GM12872 (cell line): ENCODE data around the gene CELF5.

ENCODE experiments used
- TF ChIP-seq, protein P1 (sequence below): IDR thresholded peaks from 3 replicates; pipeline ENCODE4 v1.5.1; 2011; ENCODE audit warnings: low read depth, mild to moderate bottlenecking, low read length, moderate library complexity; ENCODE audit not compliant: insufficient read depth

Gene CELF5

DNA sequence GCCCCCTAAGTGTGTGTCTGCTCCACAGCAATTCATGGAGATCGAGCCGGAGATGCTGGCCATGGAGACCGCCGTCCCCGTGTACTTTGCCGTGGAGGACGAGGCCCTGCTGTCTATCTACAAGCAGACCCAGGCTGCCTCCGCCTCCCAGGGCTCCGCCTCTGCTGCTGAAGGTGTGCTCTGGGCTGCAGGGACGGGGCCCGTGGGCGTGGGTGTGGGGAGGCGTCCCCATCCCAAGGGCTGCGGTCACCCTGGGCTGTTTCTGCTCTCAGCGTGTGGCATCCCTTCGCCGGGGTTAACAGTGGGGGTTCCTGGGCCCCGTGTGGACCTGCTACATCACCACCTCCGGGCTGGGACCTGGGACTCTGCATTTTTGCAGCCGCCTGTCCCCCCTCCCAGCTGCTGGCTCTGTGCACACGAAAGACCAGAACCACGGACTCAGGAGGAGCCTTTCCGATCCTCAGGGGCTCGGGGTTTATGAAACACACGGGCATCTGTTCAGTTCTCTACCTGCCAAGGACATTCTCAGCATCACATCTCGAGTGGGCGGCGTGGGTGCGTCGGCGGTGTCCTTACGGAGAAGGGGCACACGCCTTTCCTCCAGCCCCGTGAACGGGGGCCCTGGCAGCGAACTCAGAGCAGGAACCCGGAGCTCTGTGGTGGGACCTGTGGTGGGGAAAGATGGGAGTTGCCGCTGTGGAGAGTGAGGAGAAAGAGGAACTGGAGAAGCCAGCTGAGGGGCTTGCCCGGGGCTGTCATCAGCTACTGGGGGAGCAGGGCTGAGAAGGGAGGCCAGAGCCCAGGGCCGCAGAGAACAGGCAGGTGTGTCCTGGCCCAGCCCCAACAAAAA is 31.0 kb upstream of the CELF5 start:
- TF ChIP-seq, protein P1, sequence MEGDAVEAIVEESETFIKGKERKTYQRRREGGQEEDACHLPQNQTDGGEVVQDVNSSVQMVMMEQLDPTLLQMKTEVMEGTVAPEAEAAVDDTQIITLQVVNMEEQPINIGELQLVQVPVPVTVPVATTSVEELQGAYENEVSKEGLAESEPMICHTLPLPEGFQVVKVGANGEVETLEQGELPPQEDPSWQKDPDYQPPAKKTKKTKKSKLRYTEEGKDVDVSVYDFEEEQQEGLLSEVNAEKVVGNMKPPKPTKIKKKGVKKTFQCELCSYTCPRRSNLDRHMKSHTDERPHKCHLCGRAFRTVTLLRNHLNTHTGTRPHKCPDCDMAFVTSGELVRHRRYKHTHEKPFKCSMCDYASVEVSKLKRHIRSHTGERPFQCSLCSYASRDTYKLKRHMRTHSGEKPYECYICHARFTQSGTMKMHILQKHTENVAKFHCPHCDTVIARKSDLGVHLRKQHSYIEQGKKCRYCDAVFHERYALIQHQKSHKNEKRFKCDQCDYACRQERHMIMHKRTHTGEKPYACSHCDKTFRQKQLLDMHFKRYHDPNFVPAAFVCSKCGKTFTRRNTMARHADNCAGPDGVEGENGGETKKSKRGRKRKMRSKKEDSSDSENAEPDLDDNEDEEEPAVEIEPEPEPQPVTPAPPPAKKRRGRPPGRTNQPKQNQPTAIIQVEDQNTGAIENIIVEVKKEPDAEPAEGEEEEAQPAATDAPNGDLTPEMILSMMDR = no peak

DNA sequence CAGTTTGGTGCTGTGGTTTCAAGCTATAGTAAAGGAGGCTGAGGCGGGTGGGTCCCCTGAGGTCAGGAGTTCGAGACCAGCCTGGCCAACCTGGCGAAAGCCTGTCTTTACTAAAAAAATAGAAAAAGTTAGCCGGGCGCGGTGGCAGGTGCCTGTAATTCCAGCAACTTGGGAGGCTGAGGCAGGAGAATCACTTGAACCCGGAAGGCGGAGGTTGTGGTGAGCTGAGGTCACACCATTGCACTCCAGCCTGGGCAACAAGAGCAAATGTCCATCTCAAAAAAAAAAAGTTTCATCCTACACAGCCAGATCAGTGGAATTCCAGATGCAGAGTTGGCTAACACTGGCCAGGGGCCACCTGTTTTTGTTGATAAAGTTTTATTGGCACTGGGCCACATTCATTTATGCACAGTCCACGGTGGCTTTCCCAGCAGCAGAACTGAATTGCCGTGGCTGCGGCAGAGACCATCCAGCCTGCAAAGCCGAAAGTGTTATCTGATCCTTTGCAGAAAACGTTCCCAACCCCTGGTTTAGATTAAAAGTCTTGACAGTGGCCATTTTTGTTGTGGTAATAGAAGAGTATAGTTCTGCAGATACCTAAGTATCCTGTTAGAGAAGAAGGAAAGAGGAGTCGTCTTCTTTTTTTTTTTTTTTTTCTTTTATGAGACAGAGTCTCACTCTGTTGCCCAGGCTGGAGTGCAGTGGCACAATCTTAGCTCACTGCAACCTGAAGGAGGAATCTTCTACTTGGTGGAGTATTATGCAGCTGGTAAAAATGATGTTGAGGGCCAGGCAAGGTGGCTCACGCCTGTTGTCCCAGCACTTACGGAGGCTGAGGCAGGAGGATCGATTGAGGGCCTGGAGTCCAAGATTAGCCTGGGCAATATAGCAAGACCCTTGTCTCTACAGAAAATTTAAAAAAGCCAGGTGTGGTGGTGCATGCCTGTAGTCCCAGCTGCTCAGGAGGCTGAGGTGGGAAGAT is 30.1 kb upstream of the CELF5 start:
- TF ChIP-seq, protein P1 = no peak

DNA sequence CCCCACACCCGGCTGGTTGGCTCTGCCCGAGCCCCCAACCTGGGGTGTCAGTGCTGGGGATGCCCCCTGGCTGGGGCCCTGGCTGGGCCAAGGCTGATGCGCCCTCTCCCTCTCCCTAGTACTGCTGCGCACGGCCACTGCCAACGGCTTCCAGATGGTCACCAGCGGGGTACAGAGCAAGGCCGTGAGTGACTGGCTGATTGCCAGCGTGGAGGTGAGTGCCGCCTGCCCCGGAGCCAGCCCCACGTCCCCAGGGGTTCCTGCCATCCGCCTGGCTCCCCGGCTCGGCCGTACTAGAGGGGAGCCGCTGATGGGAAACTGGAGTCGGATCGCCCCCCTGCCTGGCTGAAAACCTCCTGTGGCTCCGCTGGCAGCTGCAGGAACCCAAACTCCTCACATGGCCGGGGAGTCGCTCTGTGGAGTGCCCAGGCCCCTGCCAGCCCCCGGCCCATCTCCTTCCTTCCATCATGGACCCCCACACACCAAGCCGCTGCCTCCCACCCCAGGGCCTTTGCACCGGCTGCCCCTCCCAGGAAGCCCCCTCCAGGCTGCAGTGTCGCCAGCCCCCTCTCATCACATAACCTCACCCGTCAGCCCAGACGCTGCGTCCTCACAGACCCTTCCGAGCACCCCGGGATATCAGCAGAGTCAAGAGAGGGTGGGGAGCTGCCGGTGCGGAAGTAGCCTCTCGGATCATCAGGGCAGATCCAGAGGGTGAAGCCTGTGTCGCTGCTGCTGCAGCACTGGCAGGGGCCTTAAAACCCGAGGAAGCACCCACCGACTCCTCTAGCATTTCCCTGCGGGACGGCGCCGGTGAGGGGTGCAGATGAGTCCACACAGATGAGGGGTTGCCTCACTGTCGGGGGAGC is 28.2 kb upstream of the CELF5 start:
- TF ChIP-seq, protein P1 = no peak

DNA sequence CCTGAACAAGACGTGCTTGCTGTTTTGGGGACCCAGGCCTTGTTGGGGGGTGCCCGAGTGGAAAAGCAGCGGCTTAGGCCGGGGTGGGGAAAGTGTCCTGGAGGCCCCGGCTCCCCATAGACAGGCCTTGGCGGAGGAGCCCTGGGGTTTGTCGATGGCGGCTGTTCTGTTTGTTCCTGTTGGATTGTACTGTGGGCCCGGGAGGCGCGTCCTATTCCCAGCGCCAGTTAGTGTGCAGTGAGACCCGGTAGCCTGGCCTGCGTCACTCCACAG is 27.6 kb upstream of the CELF5 start:
- TF ChIP-seq, protein P1 = no peak

DNA sequence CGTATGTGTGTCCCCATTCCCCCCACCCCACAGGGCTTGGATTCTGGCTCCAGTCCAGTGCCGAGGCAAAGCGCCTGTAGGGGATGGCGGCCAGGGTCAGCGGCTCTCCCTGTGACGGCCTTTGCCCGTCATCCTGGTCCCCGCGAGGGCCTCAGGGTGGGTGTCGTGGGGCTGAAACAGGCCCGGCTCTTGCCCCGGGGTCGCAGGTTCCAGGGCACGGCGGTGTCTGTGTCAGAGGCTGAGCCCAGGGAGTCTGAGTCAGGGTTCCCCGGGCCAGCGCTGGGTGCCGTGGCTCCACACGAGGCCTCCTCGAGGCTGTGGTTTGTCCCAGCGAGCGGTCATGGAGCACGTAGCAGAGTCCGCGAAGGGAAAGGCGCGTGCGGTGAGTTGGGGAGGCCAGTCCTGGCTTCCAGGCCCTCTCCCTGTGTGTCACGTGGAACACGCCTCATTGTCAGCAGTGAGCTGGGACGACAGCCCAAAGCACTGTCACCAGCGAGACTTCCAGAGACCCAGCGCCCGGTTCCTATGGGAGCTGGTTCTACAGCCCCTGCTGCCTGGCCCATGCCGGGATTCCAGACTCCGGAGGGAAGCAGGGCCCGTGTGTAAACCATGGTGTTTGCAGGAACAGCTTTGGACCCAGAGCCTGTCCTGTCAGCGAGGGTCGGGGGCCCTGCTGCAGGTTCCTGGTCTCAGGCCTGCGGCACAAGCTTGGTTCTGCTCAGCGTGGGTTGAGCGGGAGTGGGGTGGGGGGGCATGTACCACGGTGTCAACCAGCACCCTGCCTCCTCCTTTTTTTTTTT is 25.4 kb upstream of the CELF5 start:
- TF ChIP-seq, protein P1 = no peak

DNA sequence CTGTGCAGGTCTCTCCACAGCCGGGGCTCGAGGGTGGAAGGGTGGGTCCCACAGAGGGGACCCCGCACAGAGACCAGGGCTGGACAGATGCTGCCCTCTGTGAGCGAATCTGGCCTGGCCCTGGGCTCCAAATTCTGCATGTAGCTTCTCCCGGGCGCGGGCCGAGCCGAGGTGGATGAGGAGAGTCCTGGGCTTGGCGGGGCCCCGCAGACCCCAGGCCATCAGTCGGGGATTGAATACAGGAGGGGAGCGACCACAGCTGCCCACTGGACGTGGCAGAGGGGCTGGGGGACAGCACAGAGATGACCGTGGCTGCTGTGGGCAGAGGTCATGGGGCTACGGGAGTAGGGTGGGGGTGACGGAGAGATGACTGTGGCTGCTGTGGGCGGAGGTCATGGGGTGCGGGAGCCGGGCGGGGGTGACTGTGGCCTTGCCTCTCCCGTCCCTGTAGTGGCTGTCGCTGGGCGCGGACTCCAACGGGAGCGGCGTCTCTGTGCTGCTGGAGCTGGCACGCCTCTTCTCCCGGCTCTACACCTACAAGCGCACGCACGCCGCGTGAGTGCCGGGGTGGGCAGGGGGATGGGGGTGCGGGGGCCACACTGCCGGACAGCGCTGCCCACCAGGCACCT is 23.3 kb upstream of the CELF5 start:
- TF ChIP-seq, protein P1 = no peak
